Left cardiac atrium (tissue), 4 donors: ENCODE results near the gene RTBDN. TPM values are rescaled to one million over a fixed set of nuclear protein-coding genes. Genes with fewer than 3 reads are reported as not detected.
"Not testable (repeated sequence)": the region's sequence is repeated elsewhere in the genome, so short reads cannot be mapped to it uniquely, and the experiment has no call there.

Experiments used
- ATAC-seq, 2 donors: fragments of 200-7000 bp; cut with Tn5 transposase; one replicate each; pipeline ENCODE4 v1.9.1; 2020; ENCODE audit warnings: mild to moderate bottlenecking in 2 of 2, moderate library complexity in 2 of 2
- DNase-seq: peaks from one replicate; pipeline ENCODE4 v3.0.0-alpha.2; 2020
- intact Hi-C, 2 donors: fragments of 100-400 bp; cut with DNase I; formaldehyde crosslinking; loops; one replicate each; pipeline versions ENCODE4 v1.14.1 to v1.15.1; 2022 to 2023
- total RNA-seq, 2 donors: library from RNA; stranded (reverse); fragmentation: NEBNext Ultra II Directional; extraction: Animal tissue kit (Norgen Biotek cat#: 25700); gene quantifications; one replicate each; pipeline ENCODE4 v1.2.1, GENCODE V29; 2021
- donor health status: DM: no; HTN: yes; CAD: no.
- donor health status: DM: no; HTN: yes; CAD: no; lungs with severe emphysema.
- donor health status: DM: yes; HTN: yes; CAD: no.
- donor health status: Dilated cardiomyopathy.

The RTBDN gene
- total RNA-seq, 2 donors from 2014 or later, result not detected

GRCh38 chr19:12859546-12859945, 25.2 kb upstream of the RTBDN start:
- DNase-seq (no peak), ATAC-seq (no peak)
- intact Hi-C loops, result no loop called here

- intact Hi-C loops, result no loop called here
- ATAC-seq (no peak), DNase-seq (no peak)
These were observed 23.9 kb upstream of the RTBDN start for GRCh38 chr19:12858041-12858928.

DNA sequence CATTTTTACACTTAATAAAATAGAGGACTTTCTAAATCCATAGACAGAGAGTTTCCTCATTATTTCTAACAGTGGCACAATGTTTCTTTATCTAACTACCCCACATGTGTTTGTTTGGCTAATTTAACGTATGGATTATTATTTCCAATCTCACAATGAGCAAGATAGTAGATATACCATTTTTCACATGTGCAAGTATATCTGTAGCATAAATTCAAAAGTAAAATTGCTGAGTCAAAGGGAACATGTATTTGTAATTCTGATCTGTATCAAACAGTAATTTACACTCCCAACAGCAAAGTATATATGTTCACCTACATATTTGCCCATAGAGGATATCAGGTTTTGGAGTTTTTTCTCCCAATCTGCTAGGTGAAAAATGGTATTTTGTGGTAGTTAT, 22.3 kb upstream of the RTBDN start:
- ATAC-seq, result no peak
- intact Hi-C loops, result no loop called here

DNA sequence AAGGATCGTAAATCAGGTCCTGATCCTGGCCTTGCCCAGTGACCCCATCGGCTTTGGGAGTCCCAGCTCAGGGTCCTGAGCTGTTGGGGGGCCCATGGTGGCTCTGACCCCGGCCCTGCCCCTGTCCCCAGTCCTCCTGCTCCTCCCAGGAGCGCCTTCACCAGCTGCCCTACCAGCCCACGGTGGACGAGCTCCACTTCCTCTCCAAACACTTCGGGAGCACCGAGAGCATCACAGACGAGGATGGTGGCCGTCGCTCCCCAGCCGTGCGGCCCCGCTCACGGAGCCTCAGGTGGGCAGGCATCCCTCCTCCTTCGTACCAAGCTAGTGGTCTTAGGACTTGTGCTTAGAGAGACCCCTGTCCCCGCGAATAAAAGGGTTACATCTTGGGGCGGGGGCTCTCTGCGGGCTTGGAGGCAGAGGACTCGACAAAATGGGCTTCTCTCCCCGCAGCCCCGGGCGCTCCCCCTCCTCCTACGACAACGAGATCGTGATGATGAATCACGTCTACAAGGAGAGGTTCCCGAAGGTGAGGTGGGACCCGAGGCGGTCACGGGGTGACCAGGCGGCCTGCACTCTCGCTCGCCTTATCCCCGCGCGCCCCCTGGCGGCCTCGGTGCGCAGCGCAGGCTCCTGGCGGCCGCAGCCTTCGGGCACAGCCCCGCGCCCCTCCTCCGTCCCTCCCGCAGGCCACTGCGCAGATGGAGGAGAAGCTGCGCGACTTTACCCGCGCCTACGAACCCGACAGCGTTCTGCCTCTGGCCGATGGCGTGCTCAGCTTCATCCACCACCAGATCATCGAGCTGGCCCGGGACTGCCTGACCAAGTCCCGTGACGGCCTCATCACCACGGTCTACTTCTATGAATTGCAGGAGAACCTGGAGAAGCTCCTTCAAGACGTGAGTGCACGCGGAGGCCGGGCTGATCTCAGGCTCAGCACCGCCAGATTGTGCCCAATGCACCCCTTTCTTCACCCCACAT, 13.1 kb upstream of the RTBDN start:
- DNase-seq (peak; percentile 83), ATAC-seq (peak; percentile 99)
- intact Hi-C loops, result loop anchor here in 1 of 2 donors (2.0 kb wide), 1 partner anchor 83 kb away; no protein-coding TSS in a partner anchor

More for the DNA sequence above, 22.3 kb upstream of the RTBDN start:
- no peak for DNase-seq

GRCh38 chr19:12846613-12847012, 12.2 kb upstream of the RTBDN start:
- ATAC-seq, DNase-seq: not testable (repeated sequence)
- intact Hi-C loops, result loop anchor here in 1 of 2 donors (2.0 kb wide), 1 partner anchor 82 kb away; no protein-coding TSS in a partner anchor

GRCh38 chr19:12843999-12844732, 9.8 kb upstream of the RTBDN start:
- ATAC-seq (no peak), DNase-seq (no peak)
- intact Hi-C loops, result loop anchor here in 1 of 2 donors (5.0 kb wide), 1 partner anchor 77 kb away; no protein-coding TSS in a partner anchor

GRCh38 chr19:12843328-12843727, 8.9 kb upstream of the RTBDN start:
- no peak for DNase-seq
- intact Hi-C loops, result loop anchor here in 1 of 2 donors (5.0 kb wide), 1 partner anchor 76 kb away; no protein-coding TSS in a partner anchor
- no peak for ATAC-seq

- ATAC-seq, result no peak
- intact Hi-C loops, result loop anchor here in 1 of 2 donors (5.0 kb wide), 1 partner anchor 75 kb away; no protein-coding TSS in a partner anchor
These were observed 8.1 kb upstream of the RTBDN start for GRCh38 chr19:12842511-12842910.

GRCh38 chr19:12841094-12841493, 6.7 kb upstream of the RTBDN start:
- ATAC-seq (peak in 1 of 2 donors; percentile 21), DNase-seq (peak; percentile 32)
- intact Hi-C loops, result loop anchor here in 1 of 2 donors (5.0 kb wide), 1 partner anchor 74 kb away; no protein-coding TSS in a partner anchor

More at GRCh38 chr19:12842511-12842910, 8.1 kb upstream of the RTBDN start:
- no peak for DNase-seq

GRCh38 chr19:12840091-12841079, 6.0 kb upstream of the RTBDN start:
- DNase-seq, result peak; percentile 64
- ATAC-seq, result peak; percentile 39 to 80
- intact Hi-C loops, result loop anchor here in 1 of 2 donors (5.0 kb wide), 1 partner anchor 73 kb away; no protein-coding TSS in a partner anchor

DNA sequence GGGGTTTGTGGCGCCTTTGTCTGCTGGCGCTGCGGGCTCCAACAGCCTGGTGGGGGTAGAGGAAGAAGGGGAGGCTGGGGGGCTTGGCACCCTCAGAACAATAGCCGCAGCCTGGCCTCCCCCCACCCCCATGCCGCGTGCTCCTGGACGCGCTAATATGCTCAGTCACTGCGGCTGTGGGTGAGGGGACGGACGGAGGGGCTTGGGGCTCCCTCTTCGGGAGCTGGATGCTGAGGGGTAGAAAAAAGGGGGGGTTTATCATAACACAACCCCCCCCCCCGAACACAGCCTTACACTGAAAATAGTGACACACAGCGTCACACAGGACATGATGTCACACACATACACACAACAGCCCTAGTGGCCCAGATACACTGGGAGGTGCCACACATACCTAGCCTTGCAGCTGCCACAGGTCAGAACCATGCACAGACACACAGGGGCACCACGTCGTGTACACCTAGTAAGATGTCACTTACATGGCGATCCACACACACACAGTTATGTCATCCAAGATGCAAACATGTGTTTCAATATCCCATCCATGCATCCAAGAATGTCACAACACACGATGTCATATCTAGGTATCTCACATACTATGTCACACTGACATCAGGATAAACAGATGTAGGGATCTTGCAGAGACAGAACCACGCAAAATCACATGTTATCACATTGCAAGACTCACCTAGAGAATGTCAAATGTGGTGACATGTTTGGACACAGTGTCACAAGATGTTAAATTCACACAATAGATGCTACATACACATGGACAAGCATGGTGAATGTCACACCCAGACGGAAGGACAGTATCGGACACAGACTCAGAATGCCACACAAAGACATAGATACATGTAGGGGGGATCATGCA, 4.7 kb upstream of the RTBDN start:
- intact Hi-C loops, result no loop called here
- no peak for DNase-seq
- no peak for ATAC-seq

GRCh38 chr19:12838182-12838885, 4.0 kb upstream of the RTBDN start, which contains the start of gene MAST1:
Gene MAST1 (plus strand): TSS chr19:12838515. CDS start chr19:12838573, 58 bp downstream.
- intact Hi-C loops, result no loop called here
- peak; percentile 26 for DNase-seq
- ATAC-seq, result peak; percentile 55 to 62

GRCh38 chr19:12837225-12837624, 2.8 kb upstream of the RTBDN start:
- DNase-seq (no peak), ATAC-seq (no peak)
- intact Hi-C loops, result no loop called here

- intact Hi-C loops, result no loop called here
- ATAC-seq (no peak), DNase-seq (no peak)
These were observed 2.1 kb upstream of the RTBDN start for GRCh38 chr19:12836529-12836863.

DNA sequence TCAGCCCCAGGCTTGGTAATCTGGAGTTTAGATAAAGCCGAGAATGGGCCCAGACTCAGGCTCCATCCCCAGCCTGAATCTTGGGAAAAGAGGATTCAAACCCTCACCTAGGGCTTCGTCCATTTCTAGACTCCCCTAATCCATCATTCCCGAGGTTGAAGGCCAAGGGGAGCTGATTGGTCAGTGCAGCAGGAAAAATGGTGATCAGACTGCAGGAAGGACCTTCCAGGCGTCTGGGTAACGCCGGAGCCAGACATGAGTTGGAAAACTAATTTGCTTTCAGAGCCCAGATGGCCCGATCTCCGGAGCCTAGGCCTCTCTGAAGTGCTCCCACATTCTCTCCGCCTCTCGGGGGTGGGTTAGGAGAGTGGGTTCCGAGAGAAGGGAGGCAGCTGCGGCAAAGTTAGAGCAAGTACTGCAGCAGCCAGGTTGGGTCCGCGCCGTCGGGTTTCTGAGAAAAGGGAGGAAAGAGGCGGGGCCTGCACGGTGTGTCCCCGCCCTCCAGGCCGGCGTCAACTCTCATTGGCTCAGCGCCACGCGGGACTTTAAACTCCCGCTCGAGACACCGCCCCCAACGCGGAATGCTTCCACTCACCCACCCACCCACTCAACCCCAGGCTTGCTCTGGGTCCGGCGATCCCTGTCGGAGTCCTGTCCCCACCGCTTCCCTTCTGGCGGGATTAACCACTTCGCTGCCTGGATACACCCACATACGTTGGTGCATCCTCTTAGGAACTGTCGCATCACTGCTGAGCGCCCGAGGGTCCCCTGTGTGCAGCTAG, 788 bp upstream of the RTBDN start:
- DNase-seq (peak; percentile 41), ATAC-seq (no peak)
- intact Hi-C loops, result no loop called here
